Endothelial cell of umbilical vein (primary cell): ENCODE data around the gene SELPLG. TPM values are rescaled to one million over a fixed set of nuclear protein-coding genes. Genes with fewer than 3 reads are reported as not detected.

Source experiments
- BruUV-seq: library from RNA; stranded (reverse); fragments of 400-500 nt; replicated peaks from 2 replicates; lab custom pipeline; 2021; lab: Mats Ljungman, UMichigan
- CTCF ChIA-PET: fragments of 300-600, 350-600 bp; sonication (Branson Sonifier 250); formaldehyde crosslinking; loops from one replicate; lab custom pipeline; 2021; ENCODE audit warnings: antibody characterized with exemption, inconsistent platforms; lab: Charles Lee
- POLR2A ChIA-PET: fragments of 300-600, 350-600 bp; sonication (Branson Sonifier 250); formaldehyde crosslinking; loops from one replicate; lab custom pipeline; 2021; ENCODE audit warnings: antibody characterized with exemption, inconsistent platforms; lab: Charles Lee
- DNase-seq: peaks from one replicate; pipeline ENCODE4 v3.0.0-alpha.2; 2011; ENCODE audit warnings: low read depth, low spot score
- FAIRE-seq: peaks from 2 replicates; lab custom pipeline; 2011; peaks lifted over from hg19 to GRCh38; lab: Jason Lieb, UNC
- H2AFZ ChIP-seq: 2 replicates; pipeline ENCODE4 v1.6.0; 2012; ENCODE audit warnings: low read depth, low read length, control low read depth, inconsistent platforms
- H3K27ac ChIP-seq: 2 replicates; pipeline ENCODE4 v1.5.1; 2011; ENCODE audit warnings: low read depth, mild to moderate bottlenecking, control low read depth, low read length, moderate library complexity; ENCODE audit not compliant: insufficient read depth
- H3K27me3 ChIP-seq, 2 experiments: 2 replicates each; pipeline versions ENCODE4 v1.6.0 to v1.6.1; 2011; ENCODE audit warnings: low read length in 2 of 2, mixed read lengths in 1 of 2; ENCODE audit not compliant: control insufficient read depth in 2 of 2, insufficient read depth in 2 of 2
- H3K36me3 ChIP-seq, 2 experiments: 2 replicates in 1 of 2; 3 replicates in 1 of 2; pipeline ENCODE4 v1.5.1; 2011; ENCODE audit warnings: low read length in 2 of 2, mild to moderate bottlenecking in 1 of 2, moderate library complexity in 1 of 2; ENCODE audit not compliant: control insufficient read depth in 2 of 2, insufficient read depth in 2 of 2; ENCODE audit errors: extremely low read depth in 1 of 2
- H3K4me1 ChIP-seq: 3 replicates; pipeline ENCODE4 v1.5.1; 2011; ENCODE audit warnings: mild to moderate bottlenecking, low read length; ENCODE audit not compliant: control insufficient read depth, insufficient read depth; ENCODE audit errors: extremely low read depth
- H3K4me2 ChIP-seq: 2 replicates; pipeline ENCODE4 v1.6.1; 2011; ENCODE audit warnings: low read length, control low read depth, mixed read lengths; ENCODE audit not compliant: insufficient read depth
- H3K4me3 ChIP-seq, 3 experiments: fragments of 200-600 bp in 1 of 3; sonication (generic), shearing (Covaris generic) in 1 of 3; replicated peaks in 1 of 3; 2 replicates each; pipeline ENCODE4 v1.5.1; 2011 to 2016; ENCODE audit warnings: control low read depth in 3 of 3, low read length in 3 of 3, mild to moderate bottlenecking in 2 of 3, inconsistent platforms in 1 of 3, low read depth in 1 of 3, moderate library complexity in 1 of 3; ENCODE audit not compliant: insufficient read depth in 1 of 3
- H3K79me2 ChIP-seq: 2 replicates; pipeline ENCODE4 v1.6.0; 2012; ENCODE audit warnings: low read length, inconsistent platforms; ENCODE audit not compliant: control insufficient read depth, insufficient read depth
- H3K9ac ChIP-seq: replicated peaks from 2 replicates; pipeline ENCODE3; 2011; ENCODE audit warnings: low read length, control low read depth; ENCODE audit not compliant: insufficient read depth; ENCODE audit errors: extremely low read depth
- H3K9me1 ChIP-seq: replicated peaks from 3 replicates; pipeline ENCODE4 v1.6.0; 2011; ENCODE audit warnings: mild to moderate bottlenecking, low read length; ENCODE audit not compliant: control insufficient read depth, insufficient read depth; ENCODE audit errors: extremely low read depth
- H3K9me3 ChIP-seq: replicated peaks from 2 replicates; pipeline ENCODE4 v1.5.1; 2012; ENCODE audit warnings: low read length, inconsistent platforms; ENCODE audit not compliant: control insufficient read depth, insufficient read depth
- H4K20me1 ChIP-seq: replicated peaks from 2 replicates; pipeline ENCODE3; 2011; ENCODE audit warnings: mild to moderate bottlenecking, low read length; ENCODE audit not compliant: control insufficient read depth, insufficient read depth; ENCODE audit errors: extremely low read depth
- EZH2 ChIP-seq: IDR thresholded peaks from 2 replicates; pipeline ENCODE4 v1.6.1; 2012; ENCODE audit warnings: borderline replicate concordance, low read depth, mild to moderate bottlenecking, moderate library complexity, low read length, inconsistent platforms; ENCODE audit not compliant: severe bottlenecking
- FOS ChIP-seq: IDR thresholded peaks from 2 replicates; pipeline ENCODE4 v1.6.1; 2011; ENCODE audit warnings: mild to moderate bottlenecking, low read length, moderate library complexity, borderline replicate concordance; ENCODE audit not compliant: insufficient read depth
- GATA2 ChIP-seq: IDR thresholded peaks from 2 replicates; pipeline ENCODE4 v1.7.0; 2011; ENCODE audit warnings: low read depth, mild to moderate bottlenecking, moderate library complexity, mixed read lengths, low read length; ENCODE audit not compliant: insufficient read length, insufficient read depth
- JUN ChIP-seq: IDR thresholded peaks from 2 replicates; pipeline ENCODE4 v1.6.1; 2011; ENCODE audit warnings: borderline replicate concordance, low read depth; ENCODE audit not compliant: insufficient read length, insufficient read depth
- MYC ChIP-seq: IDR thresholded peaks from one replicate; pipeline ENCODE4 v1.6.1; 2011; ENCODE audit warnings: mild to moderate bottlenecking, low read depth, low read length
- POLR2A ChIP-seq: IDR thresholded peaks from 2 replicates; pipeline ENCODE4 v1.6.1; 2012; ENCODE audit warnings: low read depth, mild to moderate bottlenecking, control low read depth, low read length
- POLR2AphosphoS5 ChIP-seq: IDR thresholded peaks from 2 replicates; pipeline ENCODE4 v1.6.1; 2012; ENCODE audit warnings: low read depth, mild to moderate bottlenecking, control low read depth, low read length, moderate library complexity; ENCODE audit not compliant: insufficient read depth
- dilution Hi-C: fragments of 300-500 bp; cut with MboI; formaldehyde crosslinking; loops from one replicate; pipeline ENCODE4 v1.15.0; 2019; ENCODE audit warnings: low sequenced_read_pairs; ENCODE audit not compliant: extremely low pct_ligation_motif_present
- intact Hi-C: fragments of 100-400 bp; cut with micrococcal nuclease; formaldehyde crosslinking; loops from one replicate; pipeline ENCODE4 v1.10.0; 2022
- polyA plus RNA-seq, 4 experiments: library from polyadenylated mRNA; depleted of rRNA in 3 of 4; stranded (reverse) in 3 of 4; unstranded in 1 of 4; fragments of >200 nt; gene quantifications; 2 replicates each; pipeline versions ENCODE4 v1.2.1 to v1.2.3, GENCODE V29; 2011 to 2012; ENCODE audit warnings: missing spikeins in 1 of 4
- total RNA-seq: library from RNA; stranded (reverse); gene quantifications from 2 replicates; pipeline ENCODE4 v1.2.3, GENCODE V29; 2021
- TF ChIP-seq, protein P1 (sequence below): IDR thresholded peaks from 2 replicates; pipeline ENCODE4 v1.6.1; 2011; ENCODE audit not compliant: insufficient read depth, insufficient read length
- TF ChIP-seq, protein P2 (sequence below), 2 donors: IDR thresholded peaks; 1 replicate in 1 of 2; 2 replicates in 1 of 2; pipeline ENCODE4 v1.5.1; 2011; ENCODE audit warnings: low read length in 2 of 2, mild to moderate bottlenecking in 2 of 2, moderate library complexity in 2 of 2, control low read depth in 1 of 2, inconsistent platforms in 1 of 2, low read depth in 1 of 2; ENCODE audit not compliant: insufficient read depth in 1 of 2; ENCODE audit errors: extremely low read depth in 1 of 2

SELPLG gene
- total and polyA plus RNA-seq, 2 donors (not counting 3 experiments of a cell fraction or from before 2014, with no cell fraction given) = 1.0 to 1.2 TPM

DNA sequence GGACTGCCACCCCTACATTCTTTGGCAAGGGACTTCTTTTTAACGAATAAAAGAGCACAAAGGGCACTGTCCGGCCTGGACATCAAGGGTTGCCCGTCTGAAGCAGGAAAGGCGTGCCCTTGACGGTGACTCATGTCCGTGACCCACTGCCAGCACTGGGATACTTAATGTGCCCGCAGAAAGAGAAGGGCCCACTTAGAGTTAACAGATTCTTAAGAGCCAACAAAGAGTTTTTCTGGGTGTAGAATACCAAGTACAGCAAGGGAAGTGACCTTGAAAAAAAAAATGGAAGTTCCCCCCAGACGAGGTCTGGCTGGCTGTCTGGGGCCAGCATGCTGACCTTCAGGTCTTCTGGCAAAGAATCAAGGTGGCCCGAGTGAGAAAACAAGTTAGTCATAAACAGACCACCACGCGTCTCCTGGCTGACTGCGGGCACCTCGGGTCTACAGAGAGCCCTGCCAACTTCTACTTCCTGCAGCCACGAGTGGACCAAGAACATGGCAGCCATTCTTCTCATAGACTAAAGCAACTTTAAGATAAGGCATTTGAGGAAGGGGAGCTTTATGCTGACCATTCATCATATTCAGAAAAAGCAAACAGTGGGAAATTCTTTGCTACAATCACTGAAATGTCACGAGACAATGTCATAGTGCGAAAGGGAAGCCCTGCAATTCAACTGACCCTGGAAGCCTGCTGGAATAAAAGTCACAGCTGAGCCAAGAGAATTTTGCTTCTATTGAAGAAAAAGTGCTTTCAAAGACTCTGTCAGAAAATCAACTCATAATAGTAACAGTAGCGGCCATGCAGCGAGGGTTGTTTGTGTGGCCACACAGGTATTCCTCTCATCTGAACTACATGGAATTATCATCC lies 10.5 kb upstream of the SELPLG start:
- ChIA-PET POLR2A (no interaction called here), CTCF (interaction anchor here (3.5 to 3.6 kb wide), 2 partner anchors 26 to 160 kb away, joined by 13 to 26 read pairs; no protein-coding TSS in a partner anchor)
- peak; percentile 92 for DNase-seq
- Histone ChIP-seq H3K4me1 (peaks cover 48% of the 10 kb centered on the region), H3K36me3 (peaks cover 4 to 12% of the 10 kb centered on the region in 2 experiments), H2AFZ (no peak overlapping the region), H3K4me2 (peak overlapping the region; percentile 16), H3K9ac (peak overlapping the region; percentile 44), H3K27me3 (no peaks in the 10 kb centered on the region), H3K9me1 (no peaks in the 10 kb centered on the region), H4K20me1 (no peaks in the 10 kb centered on the region), H3K27ac (peak overlapping the region; percentile 76), H3K4me3 (no peak overlapping the region), H3K79me2 (no peaks in the 10 kb centered on the region), H3K9me3 (no peaks in the 10 kb centered on the region)
- peak; percentile 90 for FAIRE-seq
- intact Hi-C loops (loop anchor here (1.0 to 2.0 kb wide), 4 partner anchors 21 to 159 kb away; no protein-coding TSS in a partner anchor), dilution Hi-C loops (no loop called here)
- TSS peak; percentile 24 for BruUV-seq
- no peak for TF ChIP-seq POLR2A
- TF ChIP-seq, protein P1, sequence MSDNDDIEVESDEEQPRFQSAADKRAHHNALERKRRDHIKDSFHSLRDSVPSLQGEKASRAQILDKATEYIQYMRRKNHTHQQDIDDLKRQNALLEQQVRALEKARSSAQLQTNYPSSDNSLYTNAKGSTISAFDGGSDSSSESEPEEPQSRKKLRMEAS = no peak
- TF ChIP-seq GATA2 = no peak
- TF ChIP-seq POLR2AphosphoS5 = peak; percentile 1
- TF ChIP-seq, protein P2, sequence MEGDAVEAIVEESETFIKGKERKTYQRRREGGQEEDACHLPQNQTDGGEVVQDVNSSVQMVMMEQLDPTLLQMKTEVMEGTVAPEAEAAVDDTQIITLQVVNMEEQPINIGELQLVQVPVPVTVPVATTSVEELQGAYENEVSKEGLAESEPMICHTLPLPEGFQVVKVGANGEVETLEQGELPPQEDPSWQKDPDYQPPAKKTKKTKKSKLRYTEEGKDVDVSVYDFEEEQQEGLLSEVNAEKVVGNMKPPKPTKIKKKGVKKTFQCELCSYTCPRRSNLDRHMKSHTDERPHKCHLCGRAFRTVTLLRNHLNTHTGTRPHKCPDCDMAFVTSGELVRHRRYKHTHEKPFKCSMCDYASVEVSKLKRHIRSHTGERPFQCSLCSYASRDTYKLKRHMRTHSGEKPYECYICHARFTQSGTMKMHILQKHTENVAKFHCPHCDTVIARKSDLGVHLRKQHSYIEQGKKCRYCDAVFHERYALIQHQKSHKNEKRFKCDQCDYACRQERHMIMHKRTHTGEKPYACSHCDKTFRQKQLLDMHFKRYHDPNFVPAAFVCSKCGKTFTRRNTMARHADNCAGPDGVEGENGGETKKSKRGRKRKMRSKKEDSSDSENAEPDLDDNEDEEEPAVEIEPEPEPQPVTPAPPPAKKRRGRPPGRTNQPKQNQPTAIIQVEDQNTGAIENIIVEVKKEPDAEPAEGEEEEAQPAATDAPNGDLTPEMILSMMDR (IDR thresholded peaks at IDR 0.05; ENCODE audit: extremely low read depth in 1 of 2, insufficient read depth in 1 of 2, low read depth in 1 of 2, low read length in 2 of 2) = no peak
- peak; percentile 90 for TF ChIP-seq FOS
- TF ChIP-seq MYC = no peak
- peak; percentile 67 for TF ChIP-seq JUN
- TF ChIP-seq EZH2 = no peak
